HUDEP-2 (cell line): Measurements from ENCODE around the gene SLC24A3.

ENCODE experiments used
- DNase-seq, 76 experiments: peaks; one replicate each; lab custom pipeline; 2025; ENCODE audit not compliant: unreplicated experiment in 76 of 76; lab: John Stamatoyannopoulos, UW

SLC24A3 gene

DNA sequence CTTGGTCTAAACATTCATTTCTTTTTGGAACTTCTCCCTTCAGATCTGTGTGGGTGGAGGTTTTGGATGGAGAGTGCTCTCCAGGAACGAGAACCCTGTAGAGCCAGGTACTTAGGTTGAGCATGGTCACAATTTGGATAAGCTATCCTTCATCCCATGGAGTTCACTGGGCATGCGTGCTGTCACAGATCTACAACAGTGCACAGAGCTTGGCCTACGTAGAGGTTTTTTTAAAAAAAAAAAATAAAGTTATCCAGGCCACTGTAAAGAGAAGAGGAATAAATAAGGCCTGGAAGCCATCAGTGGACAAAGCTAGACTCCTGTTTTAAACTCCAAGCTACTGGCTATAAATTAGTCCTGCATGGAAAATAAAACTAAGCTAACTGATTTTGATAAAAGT lies 165.6 kb downstream of the SLC24A3 start:
- no peak for DNase-seq

DNA sequence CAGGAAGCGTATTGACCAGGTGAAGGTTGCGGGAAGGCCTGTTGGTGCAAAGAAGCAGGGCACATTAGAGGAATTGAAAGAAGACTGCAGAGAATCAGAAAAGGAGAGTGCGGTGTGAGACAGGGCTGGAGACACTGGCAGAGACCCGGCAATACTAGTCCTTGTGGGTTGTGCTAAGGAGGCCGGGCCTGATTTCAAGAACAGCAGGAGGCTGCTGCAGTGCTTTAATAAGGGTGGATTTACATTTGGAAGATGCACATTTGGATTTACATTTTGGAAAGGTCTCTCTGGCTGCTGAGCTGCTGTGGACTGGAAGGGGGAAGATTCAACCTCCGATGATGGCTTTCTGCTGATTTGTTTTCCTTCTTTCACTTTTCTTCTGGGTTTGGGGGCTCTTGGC lies 167.8 kb downstream of the SLC24A3 start:
- no peak for DNase-seq

DNA sequence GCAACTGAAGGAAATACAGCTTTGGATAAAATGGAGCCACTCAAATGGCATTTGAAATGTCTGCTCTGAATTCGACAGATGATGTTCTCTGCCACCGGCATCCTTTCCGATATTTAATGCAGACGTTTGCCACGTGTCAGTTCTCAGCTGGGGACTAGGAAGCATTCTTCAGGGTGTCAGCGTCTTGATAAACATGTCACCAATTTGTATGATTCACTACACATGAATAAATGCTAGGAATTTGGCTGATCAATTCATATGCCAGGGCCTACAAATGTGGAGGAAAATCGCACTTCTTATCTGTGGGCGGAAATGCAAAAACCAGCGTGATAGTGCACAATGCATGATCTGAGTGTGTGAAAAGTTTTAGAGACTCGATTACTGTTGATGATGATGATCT lies 169.5 kb downstream of the SLC24A3 start:
- no peak for DNase-seq

DNA sequence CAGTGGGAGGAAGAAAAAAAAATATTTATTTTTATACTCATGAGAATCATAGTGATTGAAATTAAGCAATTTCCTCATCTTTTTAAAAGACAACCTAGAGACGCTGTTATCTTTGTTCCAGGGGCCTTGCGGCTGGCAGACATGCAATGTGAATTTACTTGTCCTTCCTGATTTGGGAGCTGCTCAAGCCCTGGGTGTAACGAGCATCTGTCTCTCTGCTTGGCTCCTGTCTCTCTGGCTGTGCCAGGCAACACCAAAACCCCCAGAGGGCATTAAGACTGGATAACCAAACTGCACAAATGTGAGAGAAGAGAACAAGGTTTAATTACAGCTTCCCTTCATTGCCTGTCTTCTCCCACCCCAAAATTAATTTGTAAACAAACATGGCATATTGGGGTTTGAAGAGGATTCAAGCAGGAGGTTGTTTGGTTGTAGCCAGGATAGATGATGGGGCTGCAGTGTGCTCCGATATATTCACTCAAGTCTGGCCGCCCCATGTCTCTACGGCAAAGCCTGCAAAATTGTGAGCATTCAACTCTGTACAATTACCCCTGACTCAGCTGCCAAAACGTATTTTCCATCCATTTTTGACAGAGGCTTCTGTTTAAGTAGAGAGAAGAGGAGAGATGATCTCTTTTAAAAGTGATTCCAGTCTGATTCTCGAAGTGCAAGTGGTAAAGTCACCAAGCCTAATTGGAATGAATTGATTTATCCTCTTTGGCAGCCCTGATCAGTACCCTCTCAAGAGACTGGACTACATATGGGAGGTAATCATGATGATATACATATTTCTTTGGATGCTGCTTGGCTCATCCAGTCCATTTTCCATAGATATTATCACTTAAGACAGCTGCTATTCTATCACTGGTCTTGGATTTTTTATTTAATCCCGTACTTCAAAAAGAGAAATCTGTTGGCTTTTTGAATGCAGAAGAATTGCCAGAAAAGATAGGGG lies 170.2 kb downstream of the SLC24A3 start:
- DNase-seq: no peak

DNA sequence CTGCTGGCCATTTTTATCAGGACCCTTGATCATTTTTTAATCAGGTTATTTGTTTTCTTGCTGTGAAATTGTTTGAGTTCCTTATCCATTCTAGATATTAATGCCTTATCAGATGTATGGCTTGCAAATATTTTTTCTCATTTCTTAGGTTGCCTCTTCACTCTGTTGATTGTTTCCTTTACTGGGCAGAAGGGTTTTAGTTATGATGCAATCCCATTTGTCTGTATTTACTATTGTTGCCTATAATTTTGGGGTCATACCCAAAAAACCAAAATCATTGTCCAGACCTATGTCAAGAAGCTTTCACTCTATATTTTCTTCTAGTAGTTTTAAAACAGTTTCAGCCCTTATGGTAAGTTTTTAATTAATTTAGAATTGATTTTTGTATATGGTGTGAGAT lies 172.5 kb downstream of the SLC24A3 start:
- no peak for DNase-seq

DNA sequence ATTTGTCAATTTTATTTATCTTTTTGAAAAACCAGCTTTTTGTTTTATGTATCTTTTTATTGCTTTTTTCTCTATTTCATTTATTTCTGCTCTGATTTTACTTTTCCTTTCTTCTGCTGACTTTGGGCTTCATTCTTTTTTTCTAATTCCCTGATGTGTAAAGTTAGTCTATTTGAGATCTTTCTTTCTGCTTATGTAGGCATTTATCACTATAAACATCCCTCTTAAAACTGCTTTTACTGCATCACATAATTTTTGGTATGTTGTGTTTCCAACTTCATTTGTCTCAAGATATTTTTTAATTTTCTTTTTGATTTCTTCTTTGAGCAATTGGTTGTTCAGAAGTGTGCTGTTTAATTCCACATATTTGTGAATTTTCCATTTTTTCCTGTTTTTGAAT lies 174.8 kb downstream of the SLC24A3 start:
- no peak for DNase-seq

DNA sequence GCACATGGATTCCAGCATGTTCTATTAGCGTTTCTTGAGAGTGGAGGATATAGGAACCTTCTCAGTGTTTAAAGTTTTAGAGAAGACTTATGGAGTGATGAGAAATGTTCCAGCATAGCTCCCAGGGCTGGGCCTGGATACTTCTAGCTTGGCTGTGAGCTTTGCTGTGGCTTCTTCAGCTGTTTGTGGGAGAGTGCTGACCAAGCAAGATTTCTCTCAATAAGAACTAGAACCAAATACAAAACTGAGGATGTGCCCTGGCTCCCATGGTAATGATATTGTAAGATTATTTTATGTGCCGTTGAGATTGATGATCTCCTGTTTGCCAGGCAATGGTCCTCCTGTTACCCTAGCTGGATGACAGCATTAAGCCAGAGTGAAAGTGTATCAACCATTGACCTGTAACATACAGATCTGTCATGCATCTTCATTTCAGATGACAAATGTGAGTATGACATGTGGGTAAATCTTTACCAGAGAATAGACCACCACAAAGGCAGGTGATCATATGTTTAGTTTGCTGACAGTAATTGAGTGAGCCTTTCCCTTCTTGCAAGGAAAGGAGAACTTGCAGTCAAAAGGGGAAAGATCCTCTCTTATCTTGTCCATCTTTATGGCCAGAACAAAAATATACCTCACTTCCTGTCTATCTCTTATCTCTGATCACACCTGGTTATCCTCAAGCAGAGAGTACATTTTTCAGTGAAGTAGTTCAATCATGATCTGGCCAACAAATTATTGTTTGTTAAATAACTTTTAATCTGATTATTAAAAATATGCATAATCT lies 180.1 kb downstream of the SLC24A3 start:
- DNase-seq: no peak

DNA sequence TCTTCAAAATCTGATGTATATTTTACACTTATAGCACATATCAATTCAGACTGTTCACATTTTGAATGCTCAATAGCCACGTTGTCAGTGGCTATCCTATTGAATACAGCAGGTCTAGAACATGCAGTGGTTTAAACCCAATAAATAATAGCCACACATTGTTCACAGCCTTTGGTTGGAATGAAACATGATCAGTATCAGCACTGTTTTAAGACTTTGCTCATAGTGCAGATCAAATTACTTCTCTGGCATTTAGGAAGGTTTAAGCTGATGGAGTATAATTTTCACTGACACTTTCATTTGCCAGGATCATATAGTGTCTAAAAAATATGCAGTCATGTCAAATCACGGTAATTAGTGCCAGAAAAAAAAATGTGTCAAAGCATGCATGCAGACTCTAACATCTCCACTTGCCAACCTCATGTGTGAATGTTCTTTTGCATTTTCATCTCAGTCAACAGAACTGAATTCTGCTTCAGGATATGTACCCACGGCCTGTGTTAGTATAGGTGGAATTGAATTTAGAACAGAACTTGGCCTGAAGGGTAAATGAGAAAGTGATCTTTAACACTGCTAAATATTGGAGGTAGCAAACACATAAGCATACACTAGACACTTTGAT lies 184.1 kb downstream of the SLC24A3 start:
- DNase-seq: no peak

DNA sequence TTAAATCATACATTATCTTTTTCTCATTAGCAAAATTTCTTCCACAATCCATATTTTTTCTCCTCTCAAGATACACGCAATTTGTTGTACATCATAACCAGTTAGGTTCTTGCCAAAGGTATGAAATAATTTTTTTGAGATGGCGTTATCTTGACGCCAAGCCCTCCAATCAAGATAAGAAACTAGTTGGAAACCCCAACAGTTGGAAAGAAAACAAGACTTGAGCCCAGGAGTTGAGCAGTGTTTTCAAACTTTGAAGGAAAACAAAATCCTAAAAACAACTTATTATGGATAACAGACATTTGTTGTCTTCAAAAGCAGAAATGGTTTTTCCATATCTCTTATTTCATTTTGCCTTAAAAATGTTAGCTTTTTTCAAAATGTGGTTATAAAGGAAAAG lies 184.8 kb downstream of the SLC24A3 start:
- DNase-seq: no peak

DNA sequence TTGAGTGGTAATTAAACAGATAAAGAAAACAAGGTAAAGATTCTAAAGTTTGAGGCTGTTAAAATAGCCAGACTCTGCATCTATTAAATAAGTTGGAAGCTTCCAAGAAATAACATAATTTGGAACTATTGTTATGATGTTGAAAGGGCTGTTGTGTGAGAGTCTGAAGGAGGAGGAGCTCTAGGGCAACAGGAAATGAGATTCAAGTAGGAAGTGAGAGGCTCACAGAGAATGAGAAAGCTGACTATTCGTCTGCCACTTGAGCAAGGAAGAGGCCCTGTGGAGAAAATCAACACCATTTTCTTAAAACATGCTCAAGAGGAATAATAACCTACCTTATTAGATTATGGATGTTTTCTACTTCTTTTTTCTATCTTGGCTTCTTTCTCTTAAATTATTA lies 185.2 kb downstream of the SLC24A3 start:
- no peak for DNase-seq

DNA sequence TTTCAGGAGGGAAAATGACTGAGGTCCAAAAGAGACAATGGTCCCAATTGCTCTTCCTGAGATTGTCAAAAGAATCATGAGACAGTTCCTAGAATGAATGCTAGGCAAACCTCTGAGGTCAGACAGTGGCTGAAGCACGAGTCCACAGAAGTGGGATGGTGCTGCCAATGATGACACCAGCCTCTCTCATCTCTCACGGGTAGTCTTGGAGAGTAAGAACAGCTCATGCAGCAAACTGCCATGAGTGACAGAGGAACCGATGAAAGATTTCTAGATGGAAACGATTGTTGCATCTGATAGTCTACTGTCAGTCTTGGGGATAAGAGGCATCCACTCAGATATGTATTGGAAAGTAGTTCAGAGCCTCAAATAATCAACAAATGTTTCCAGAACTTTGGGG lies 188.7 kb downstream of the SLC24A3 start:
- no peak for DNase-seq

DNA sequence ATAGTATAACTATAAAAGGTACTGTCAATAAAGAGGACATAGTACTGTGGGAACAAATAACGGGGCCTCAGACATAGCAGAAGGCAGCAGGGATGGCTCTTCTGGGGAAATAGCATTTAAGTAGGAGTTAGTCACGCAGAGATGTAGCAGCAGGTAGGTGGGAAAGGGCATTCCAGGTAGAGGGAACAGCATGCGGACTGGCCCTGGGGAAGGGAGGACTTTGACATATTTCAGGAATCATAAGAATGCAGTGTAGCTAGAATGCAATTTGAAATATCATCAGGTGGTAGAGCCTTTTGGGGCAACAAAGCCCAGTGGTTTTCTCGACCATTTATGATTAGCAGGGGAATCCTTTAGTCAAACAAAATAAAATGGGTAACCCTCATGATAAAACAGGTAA lies 191.1 kb downstream of the SLC24A3 start:
- DNase-seq: no peak

DNA sequence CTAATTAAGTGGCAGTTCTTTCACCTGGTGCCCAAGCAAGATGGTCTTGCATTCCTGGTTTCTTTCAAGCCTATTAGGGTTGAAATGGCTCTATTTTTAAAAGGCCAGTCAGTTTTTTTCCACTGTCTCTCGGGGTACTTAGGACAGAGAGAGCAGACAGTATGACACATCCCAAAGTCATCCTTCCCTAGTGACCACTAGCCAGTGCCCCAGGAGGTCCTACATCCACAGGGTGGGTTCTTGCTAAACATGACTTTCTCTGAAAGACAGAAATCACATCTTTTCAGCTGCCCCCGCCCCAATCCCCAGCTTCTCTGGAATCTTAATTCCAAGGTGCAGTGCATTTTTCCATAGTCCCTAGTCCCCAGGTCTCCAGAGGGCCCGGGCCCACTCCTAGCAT lies 192.4 kb downstream of the SLC24A3 start:
- DNase-seq: no peak

DNA sequence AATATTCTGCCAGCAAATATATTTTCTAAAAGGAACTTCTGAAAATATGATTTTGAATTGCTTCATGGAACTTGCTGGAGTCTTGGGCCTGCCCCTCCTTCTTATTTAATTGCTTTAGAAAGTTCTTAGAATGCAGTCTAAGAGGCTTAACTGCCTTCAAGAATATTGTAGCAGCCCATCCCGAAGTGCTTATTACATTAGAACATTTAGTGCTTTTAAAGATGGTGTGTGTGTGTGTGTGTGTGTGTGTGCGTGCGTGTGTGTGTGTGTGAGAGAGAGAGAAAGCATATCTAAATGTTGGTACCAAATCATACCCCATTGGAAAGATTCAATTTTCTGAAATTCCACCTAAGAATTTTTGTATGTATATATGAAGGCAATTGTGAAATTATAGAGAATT lies 193.5 kb downstream of the SLC24A3 start:
- DNase-seq: no peak

DNA sequence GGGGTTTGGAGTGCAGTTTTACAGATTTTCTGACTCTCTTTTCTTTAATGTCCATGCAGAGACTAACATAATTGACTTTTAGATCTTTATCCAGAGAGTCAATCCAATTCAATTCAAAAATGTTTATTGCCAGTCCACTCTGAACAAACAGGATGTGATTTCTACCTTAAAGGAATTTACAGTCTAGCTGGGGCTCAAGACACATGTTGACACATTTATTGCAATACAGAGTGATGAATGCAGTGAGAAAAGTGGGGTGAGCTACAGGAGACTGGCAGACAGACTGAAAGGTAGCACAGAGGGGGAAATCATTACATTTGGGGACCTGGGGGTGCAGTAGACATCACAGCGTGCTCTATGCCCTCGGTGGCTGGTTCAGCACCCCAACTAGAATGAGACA lies 193.9 kb downstream of the SLC24A3 start:
- no peak for DNase-seq

DNA sequence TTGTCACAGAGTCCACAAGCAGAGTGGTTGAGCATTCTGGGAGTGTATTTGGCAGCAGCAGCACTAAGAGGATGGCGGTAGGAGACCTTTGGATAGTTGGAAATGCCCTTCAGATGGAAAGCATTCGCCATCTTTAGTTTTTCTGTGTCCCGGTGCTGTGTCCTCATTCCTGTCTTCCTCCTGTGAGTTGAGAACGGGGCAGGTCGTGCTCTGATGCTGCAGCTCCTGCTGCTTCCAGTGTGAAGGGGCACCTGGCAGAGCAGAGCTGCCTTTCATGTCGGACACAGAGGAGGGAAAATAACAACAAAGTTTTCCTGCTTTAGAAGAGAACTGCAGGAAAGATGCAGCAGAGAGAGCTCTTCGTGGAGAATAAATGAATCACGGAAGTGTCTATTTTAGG lies 194.8 kb downstream of the SLC24A3 start:
- no peak for DNase-seq

DNA sequence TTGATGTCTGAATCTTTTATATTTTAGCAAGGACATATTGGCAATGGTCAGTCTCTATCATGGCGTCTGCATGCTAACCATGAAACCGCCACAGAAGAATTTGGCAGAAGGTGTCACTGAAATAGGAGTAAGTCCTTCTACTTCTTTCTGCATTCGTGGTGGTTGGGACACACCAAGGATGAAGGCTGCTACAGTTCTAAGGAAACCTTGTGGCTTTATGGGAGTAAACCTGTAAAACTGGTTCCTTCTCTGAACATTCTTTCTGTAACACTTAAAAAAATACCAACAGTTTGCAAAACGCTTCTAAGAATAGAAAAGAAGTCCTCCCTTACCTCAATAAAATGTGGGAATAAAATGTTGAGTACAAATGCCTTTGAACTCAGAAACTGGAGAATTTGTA lies 195.3 kb downstream of the SLC24A3 start:
- DNase-seq: no peak

DNA sequence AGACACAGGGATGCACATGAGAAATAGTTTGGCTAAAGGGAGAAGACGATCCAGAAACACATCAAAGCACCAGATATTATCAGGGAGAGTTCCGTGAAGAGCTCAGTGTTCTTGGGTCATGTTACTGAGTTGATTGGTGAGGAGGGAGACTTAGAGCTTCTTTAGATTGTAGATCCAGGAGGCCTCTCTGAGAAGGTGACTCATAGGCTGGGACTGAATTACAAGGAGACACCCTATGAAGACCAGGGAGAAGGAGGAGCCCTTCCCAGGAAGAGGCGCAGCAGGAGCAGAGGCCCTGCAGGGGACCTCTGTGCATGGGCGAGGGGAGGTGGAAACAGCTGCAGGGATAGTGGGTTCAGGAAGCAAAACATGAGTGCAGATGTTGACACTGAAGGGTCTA lies 196.5 kb downstream of the SLC24A3 start:
- no peak for DNase-seq

DNA sequence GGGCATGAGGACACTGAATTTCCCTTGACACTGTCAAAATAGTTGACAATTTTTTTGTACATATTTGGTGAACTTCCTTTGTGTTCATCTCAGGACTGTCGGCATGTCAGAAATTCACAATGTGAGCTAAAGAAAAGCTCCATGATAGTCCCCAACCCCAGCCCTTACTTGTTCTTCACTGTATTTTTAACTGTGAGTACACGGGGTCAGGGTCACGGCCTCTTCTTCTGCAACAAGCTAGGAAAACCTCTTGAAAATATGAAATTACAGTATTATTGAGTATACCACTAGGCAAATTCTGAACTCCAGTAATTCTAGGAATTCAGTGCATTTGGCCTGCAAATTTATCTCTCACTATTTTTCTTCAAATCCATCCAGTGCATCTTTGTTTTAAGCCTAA lies 199.4 kb downstream of the SLC24A3 start:
- DNase-seq: no peak

DNA sequence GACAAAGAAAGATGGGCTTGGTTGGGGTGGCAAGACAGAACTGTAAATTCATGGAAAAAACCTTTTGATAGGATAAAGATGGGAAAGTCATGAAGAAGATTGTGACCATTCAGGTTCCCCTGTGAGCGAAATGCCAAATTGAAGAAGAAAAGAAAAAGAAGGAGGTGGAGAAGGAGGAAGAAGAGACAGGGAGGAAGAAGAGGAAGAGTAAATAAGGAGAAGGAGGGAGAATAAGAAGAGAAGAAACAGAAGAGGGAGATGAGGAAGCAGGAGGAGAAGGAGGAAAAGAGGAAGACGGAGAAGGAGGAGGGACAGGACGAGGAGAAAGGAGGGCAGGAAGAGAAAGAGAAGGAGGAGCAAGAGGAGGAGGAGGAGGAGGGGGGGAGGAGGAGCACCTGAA lies 199.8 kb downstream of the SLC24A3 start:
- no peak for DNase-seq

DNA sequence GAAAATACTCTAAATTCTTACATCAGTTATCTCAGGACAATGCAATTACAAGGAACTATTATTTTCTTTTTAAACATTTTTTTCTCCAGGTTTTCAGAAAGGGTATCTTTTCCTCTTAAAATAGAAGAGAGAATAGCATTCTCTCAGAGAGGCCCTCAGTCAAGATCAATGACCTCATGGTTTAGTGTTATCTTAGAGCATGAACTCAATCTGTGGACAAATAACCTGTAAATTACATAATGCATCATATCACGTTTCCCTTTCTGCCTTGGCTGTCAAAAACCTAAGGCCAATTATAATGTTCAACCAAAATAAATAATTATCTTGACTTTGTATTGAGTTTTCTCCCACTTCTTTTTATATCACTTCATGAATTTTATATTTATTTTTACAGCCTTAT lies 202.2 kb downstream of the SLC24A3 start:
- DNase-seq: no peak

DNA sequence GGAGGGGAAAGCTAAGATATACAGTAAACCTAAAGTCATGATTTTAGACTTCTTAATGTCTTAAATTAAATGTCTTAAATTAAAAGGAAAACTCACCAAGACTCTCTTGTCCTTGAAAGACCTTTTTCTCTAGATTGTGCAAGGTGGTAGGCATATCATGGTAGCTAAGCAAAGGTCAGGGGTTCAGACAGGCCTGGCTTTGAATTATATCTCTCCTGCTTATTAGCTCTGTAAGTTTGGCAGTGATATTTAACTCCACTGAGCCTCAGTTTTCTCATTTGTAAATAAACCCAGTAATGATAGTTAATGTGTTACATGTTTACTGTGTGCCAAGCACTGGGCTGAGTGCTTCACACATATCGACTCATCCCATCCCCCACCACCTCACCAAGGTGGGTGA lies 203.3 kb downstream of the SLC24A3 start:
- no peak for DNase-seq
